HepG2 (cell line): ENCODE data around the gene SLC22A7. TPM values are rescaled to one million over a fixed set of nuclear protein-coding genes. Genes with fewer than 3 reads are reported as not detected.
A peak's percentile ranks its signal among the peaks of the same experiment; 100 is the strongest.

Experiments
- POLR2G ChIP-seq: fragments of 200-400 bp; formaldehyde crosslinking; IDR thresholded peaks from 2 replicates; pipeline ENCODE4 v1.6.1; 2018; ENCODE audit warnings: mild to moderate bottlenecking, low read depth, low read length, moderate library complexity
- PRPF4 ChIP-seq: fragments of 200-400 bp; formaldehyde crosslinking; IDR thresholded peaks from 2 replicates; pipeline ENCODE4 v1.6.1; 2016; ENCODE audit warnings: low read length, low read depth; ENCODE audit not compliant: poor library complexity, severe bottlenecking
- RFXAP ChIP-seq: sonication (generic); formaldehyde crosslinking; IDR thresholded peaks from 2 replicates; pipeline ENCODE4 v1.4.0; 2020; ENCODE audit warnings: missing genetic modification reagents, borderline replicate concordance
- SALL1 ChIP-seq: sonication (generic); formaldehyde crosslinking; IDR thresholded peaks from 2 replicates; pipeline ENCODE4 v1.8.0; 2022; ENCODE audit warnings: mild to moderate bottlenecking, missing genetic modification reagents
- STAT5B ChIP-seq: sonication (generic); formaldehyde crosslinking; IDR thresholded peaks from 2 replicates; pipeline ENCODE4 v1.4.0; 2020; ENCODE audit warnings: missing genetic modification reagents
- THAP9 ChIP-seq: sonication (generic); formaldehyde crosslinking; IDR thresholded peaks from 2 replicates; pipeline ENCODE4; 2020; ENCODE audit warnings: missing genetic modification reagents, mild to moderate bottlenecking, borderline replicate concordance
- ZBTB40 ChIP-seq, 2 experiments: fragments of 450-650 bp in 1 of 2; sonication (generic) in 1 of 2; formaldehyde crosslinking in 1 of 2; IDR thresholded peaks; 2 replicates each; pipeline versions ENCODE4 v1.6.1 to v1.8.0; 2016 to 2022; ENCODE audit warnings: antibody characterized with exemption in 1 of 2, mild to moderate bottlenecking in 1 of 2, missing genetic modification reagents in 1 of 2
- ZHX1 ChIP-seq: sonication (generic); formaldehyde crosslinking; IDR thresholded peaks from 2 replicates; pipeline ENCODE4 v1.8.1; 2022; ENCODE audit warnings: low read depth, mild to moderate bottlenecking, missing genetic modification reagents
- ZKSCAN5 ChIP-seq: sonication (generic); formaldehyde crosslinking; IDR thresholded peaks from 2 replicates; pipeline ENCODE4 v1.5.1; 2020; ENCODE audit warnings: mild to moderate bottlenecking, missing genetic modification reagents
- ZNF180 ChIP-seq: sonication (generic); formaldehyde crosslinking; IDR thresholded peaks from 2 replicates; pipeline ENCODE4 v1.4.0; 2020; ENCODE audit warnings: low read depth, missing genetic modification reagents, borderline replicate concordance
- ZNF253 ChIP-seq: sonication (generic); formaldehyde crosslinking; IDR thresholded peaks from 2 replicates; pipeline ENCODE4 v1.8.0; 2022; ENCODE audit warnings: mild to moderate bottlenecking, missing genetic modification reagents, borderline replicate concordance
- ZNF34 ChIP-seq: sonication (generic); formaldehyde crosslinking; IDR thresholded peaks from 2 replicates; pipeline ENCODE4 v1.4.0; 2020; ENCODE audit warnings: mild to moderate bottlenecking, missing genetic modification reagents, borderline replicate concordance
- ZNF343 ChIP-seq: sonication (generic); formaldehyde crosslinking; IDR thresholded peaks from 2 replicates; pipeline ENCODE4 v1.4.0; 2020; ENCODE audit warnings: mild to moderate bottlenecking, missing genetic modification reagents
- polyA plus RNA-seq, 8 experiments: library from polyadenylated mRNA; depleted of rRNA in 3 of 8; stranded (reverse) in 7 of 8; unstranded in 1 of 8; fragments of >200 nt; fragmentation: Illumina TruSeq in 4 of 8; extraction: Trizol in 4 of 8; gene quantifications; 2 replicates each; pipeline versions ENCODE4 v1.2.1 to v1.2.3, GENCODE V29; 2011 to 2016; ENCODE audit warnings: low read depth in 4 of 8, missing spikeins in 1 of 8, mixed read lengths in 1 of 8; ENCODE audit not compliant: insufficient read depth in 1 of 8
- total RNA-seq, 5 experiments: library from RNA; depleted of rRNA; stranded (reverse); fragments of >200 nt; fragmentation: Illumina TruSeq; extraction: Trizol; gene quantifications; 2 replicates each; pipeline ENCODE4 v1.2.3, GENCODE V29; 2016; ENCODE audit warnings: low read depth in 1 of 5

SLC22A7 gene
- total and polyA plus RNA-seq, 2 of the 13 experiments (the other 11 are each of a cell fraction or from before 2014, with no cell fraction given) = 5.3 to 22.6 TPM

GRCh38 chr6:43275801-43276576 is 22.1 kb upstream of the SLC22A7 start (continued):
- no peak for TF ChIP-seq THAP9 (CRISPR knock-in tag)
- peak; percentile 10; the same call in 1 of the 2 replicates for TF ChIP-seq ZNF253 (CRISPR knock-in tag)
- no peak for TF ChIP-seq ZKSCAN5 (CRISPR knock-in tag)
- TF ChIP-seq ZNF34 (CRISPR knock-in tag) = 0 out of 2 replicates have a peak, but pooled peaks have one; percentile 44
- 0 out of 2 replicates have a peak, but pooled peaks have one; percentile 34 for TF ChIP-seq POLR2G
- no peak for TF ChIP-seq STAT5B (CRISPR knock-in tag)
- TF ChIP-seq SALL1 = no peak
- TF ChIP-seq PRPF4 = peak; percentile 90
- no peak for TF ChIP-seq ZBTB40 (IDR thresholded peaks at IDR 0.05)
- peak; percentile 20; the same call in 1 of the 2 replicates for TF ChIP-seq ZBTB40 (CRISPR knock-in tag; IDR thresholded peaks at IDR 0.05)
- TF ChIP-seq ZHX1 (CRISPR knock-in tag) = peak; percentile 82
- TF ChIP-seq RFXAP = no peak
- TF ChIP-seq ZNF180 (CRISPR knock-in tag) = no peak
- TF ChIP-seq ZNF343 (CRISPR knock-in tag) = 0 out of 2 replicates have a peak, but pooled peaks have one; percentile 12
